HEK293 (cell line): Measurements from ENCODE around the gene CARMIL3.

Experiments
- CTCF ChIP-seq: fragments of 450-650 bp; formaldehyde crosslinking; IDR thresholded peaks from 2 replicates; pipeline ENCODE4 v1.5.1; 2016; ENCODE audit warnings: missing biosample characterization, missing genetic modification characterization
- TCF7L2 ChIP-seq: IDR thresholded peaks from 2 replicates; pipeline ENCODE4 v1.6.1; 2011; ENCODE audit warnings: low read depth, mild to moderate bottlenecking, inconsistent platforms, low read length, moderate library complexity, borderline replicate concordance
- ZNF146 ChIP-seq: fragments of 450-650 bp; formaldehyde crosslinking; IDR thresholded peaks from 2 replicates; pipeline ENCODE4 v1.5.1; 2016; ENCODE audit warnings: missing biosample characterization, missing genetic modification characterization
- ZNF596 ChIP-seq: fragments of 450-650 bp; IDR thresholded peaks from 2 replicates; pipeline ENCODE4 v1.5.0; 2018; ENCODE audit warnings: missing biosample characterization, mild to moderate bottlenecking, missing genetic modification characterization, moderate library complexity

- no peak for TF ChIP-seq ZNF596
- no peak for TF ChIP-seq CTCF (tag by site-specific recombination)
- no peak for TF ChIP-seq ZNF146
- TF ChIP-seq TCF7L2: no peak
These were observed 65.4 kb downstream of the CARMIL3 start for GRCh38 chr14:24117179-24117578.
